ENCODE data around the gene WFDC2. TPM values are rescaled to one million over a fixed set of nuclear protein-coding genes. Genes with fewer than 3 reads are reported as not detected.

WFDC2 gene
- total and polyA plus RNA-seq, 2 of the 8 experiments (the other 6 are each of a cell fraction or from before 2014, with no cell fraction given): 77.9 to 137 TPM

DNA sequence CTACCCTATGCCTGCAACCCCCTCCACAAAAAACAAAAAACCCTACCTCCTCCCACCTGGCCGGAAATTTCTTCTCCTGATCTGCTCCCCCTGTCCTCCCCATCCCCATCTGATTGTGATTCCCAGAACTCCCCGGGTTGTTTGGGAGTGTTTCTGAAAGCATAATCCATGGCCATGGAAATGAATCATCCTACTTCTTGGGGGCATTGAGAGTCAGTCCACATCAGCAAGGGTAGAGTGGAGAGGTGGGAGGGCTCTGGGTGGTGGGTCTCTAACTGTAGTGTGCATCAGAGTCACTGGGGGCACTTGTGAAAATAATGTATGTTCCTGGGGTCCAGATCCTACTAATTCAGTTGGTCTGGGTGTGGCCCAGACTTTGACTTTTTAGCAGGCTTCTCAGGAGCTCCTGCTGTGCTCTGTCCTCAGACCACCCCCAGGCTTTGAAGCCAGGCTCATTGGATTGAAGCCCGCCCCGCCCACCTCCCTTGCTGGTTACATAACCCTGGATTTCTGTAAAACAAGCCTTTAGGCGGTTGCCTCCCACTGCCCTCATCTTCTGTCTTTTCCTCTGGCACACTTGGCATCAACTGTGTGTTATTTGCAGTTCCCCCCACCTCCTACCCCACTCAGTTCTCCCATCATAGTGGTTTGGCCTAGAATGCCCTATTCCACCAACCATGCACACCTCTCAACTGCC lies 43.1 kb upstream of the WFDC2 start:
- H4K20me1 ChIP-seq (replicated peaks in 1 of 2; ENCODE audit: control insufficient read depth in 1 of 2, insufficient read depth in 2 of 2, low read length in 2 of 2): peaks cover 2 to 3% of the 10 kb centered on the region in 2 experiments
- H4K8ac ChIP-seq (ENCODE audit: extremely low read depth, insufficient read depth, low read length): no peak overlapping the region
- H2BK120ac ChIP-seq (replicated peaks; ENCODE audit: low read depth, low read length): no peak overlapping the region
- no peak overlapping the region for H2AFZ ChIP-seq (ENCODE audit: low read length)
- no peaks in the 10 kb centered on the region for H3K79me2 ChIP-seq (ENCODE audit: control insufficient read depth in 1 of 2, insufficient read depth in 2 of 2, low read length in 2 of 2)
- no peaks in the 10 kb centered on the region for H3K4me1 ChIP-seq (replicated peaks in 1 of 4; ENCODE audit: control insufficient read depth in 3 of 4, insufficient read depth in 4 of 4, low read length in 3 of 4)
- H2BK5ac ChIP-seq (ENCODE audit: low read depth, low read length): no peak overlapping the region
- FAIRE-seq (no peak), DNase-seq (ENCODE audit: low read depth in 1 of 2, low spot score in 2 of 2) (no peak)
- no peak overlapping the region for H3K27ac ChIP-seq (ENCODE audit: low read depth, low read length)
- no peak overlapping the region for H2BK12ac ChIP-seq (ENCODE audit: low read depth, low read length)
- no peak overlapping the region for H2BK20ac ChIP-seq (ENCODE audit: low read length)
- H3K9me3 ChIP-seq (ENCODE audit: insufficient read depth in 2 of 2, low read depth in 1 of 2, low read length in 1 of 2): no peaks in the 10 kb centered on the region
- H3K23ac ChIP-seq (ENCODE audit: insufficient read length): no peak overlapping the region
- no peak overlapping the region for H2AK5ac ChIP-seq (ENCODE audit: low read depth, low read length)
- H3K56ac ChIP-seq (replicated peaks; ENCODE audit: insufficient read length, low read depth, low read length): no peak overlapping the region
- no peak overlapping the region for H3K14ac ChIP-seq (ENCODE audit: insufficient read length)
- H3K79me1 ChIP-seq (ENCODE audit: low read depth, low read length): no peaks in the 10 kb centered on the region
- CTCF ChIA-PET (ENCODE audit: partially characterized antibody): interaction anchor here (0.7 to 2.6 kb wide), 10 partner anchors 10 to 108 kb away, joined by 3 to 17 read pairs (median 6); partner anchors contain the start of genes PIGT and SYS1
- H3K4me3 ChIP-seq (ENCODE audit: extremely low read depth in 1 of 4, insufficient read depth in 2 of 4, low read depth in 3 of 4, low read length in 4 of 4): no peak overlapping the region
- no peak overlapping the region; a peak in 1 of 7 replicates for H3K9ac ChIP-seq (replicated peaks in 1 of 4; ENCODE audit: extremely low read depth in 1 of 4, low read depth in 3 of 4, low read length in 3 of 4)
- H3K18ac ChIP-seq (ENCODE audit: extremely low read depth, low read length): no peak overlapping the region
- no peaks in the 10 kb centered on the region for H3K27me3 ChIP-seq (replicated peaks in 1 of 4; ENCODE audit: control insufficient read depth in 3 of 4, extremely low read depth in 1 of 4, insufficient read depth in 3 of 4, low read length in 3 of 4)
- POLR2A ChIA-PET (ENCODE audit: partially characterized antibody): interaction anchor here (0.6 to 2.5 kb wide), 6 partner anchors 9 to 20 kb away, joined by 3 to 6 read pairs (median 4); partner anchors contain the start of gene PIGT
- no peak overlapping the region for H3K4me2 ChIP-seq (ENCODE audit: insufficient read depth in 1 of 2, low read depth in 2 of 2, low read length in 2 of 2)
- no peak overlapping the region for H4K91ac ChIP-seq (replicated peaks; ENCODE audit: insufficient read length, low read length)
- H2BK15ac ChIP-seq (ENCODE audit: low read length): no peak overlapping the region
- WGBS, 2 experiments (ENCODE audit: extremely low coverage in 1 of 2, insufficient coverage in 1 of 2, insufficient read length in 1 of 2, insufficient replicate concordance in 2 of 2, low coverage in 1 of 2, low lambda C conversion rate in 2 of 2, missing lambda C conversion rate in 1 of 2): 92% methylated on average over 5 of the region's 5 CpGs; no CpG with 5 or more reads in 1 of the 2 experiments
- no peak overlapping the region for H3K4ac ChIP-seq (replicated peaks; ENCODE audit: insufficient read length, low read depth, low read length)
- peaks cover 5 to 23% (median 10%) of the 10 kb centered on the region in 4 experiments; a peak in 7 of 8 replicates for H3K36me3 ChIP-seq (ENCODE audit: control insufficient read depth in 2 of 4, insufficient read depth in 4 of 4, low read length in 3 of 4)
- no peaks in the 10 kb centered on the region; the same call in 1 of the 2 replicates for H3K23me2 ChIP-seq (ENCODE audit: low read depth, low read length)
- H4K5ac ChIP-seq (ENCODE audit: insufficient read length, low read depth, low read length): no peak overlapping the region
- TF ChIP-seq BRCA1 (IDR thresholded peaks at IDR 0.05; ENCODE audit: low read depth, low read length) (no peak), JUN (IDR thresholded peaks at IDR 0.05; ENCODE audit: low read depth, low read length) (no peak), SP2 (IDR thresholded peaks at IDR 0.05; ENCODE audit: low read length) (no peak), SRF (IDR thresholded peaks at IDR 0.05; ENCODE audit: low read depth, low read length) (no peak), NRF1 (IDR thresholded peaks at IDR 0.05; ENCODE audit: low read depth, low read length) (no peak), NANOG (IDR thresholded peaks at IDR 0.05; ENCODE audit: insufficient read depth, low read depth, low read length, poor library complexity, severe bottlenecking) (no peak), EGR1 (IDR thresholded peaks at IDR 0.05; ENCODE audit: borderline replicate concordance, low read depth, low read length) (no peak), TEAD4 (IDR thresholded peaks at IDR 0.05; ENCODE audit: low read depth, low read length) (no peak), TAF7 (optimal IDR thresholded peaks at IDR 0.05; ENCODE audit: borderline replicate concordance, low read depth, low read length) (no peak), SIN3A (conservative IDR thresholded peaks at IDR 0.05 in 1 of 2, IDR thresholded peaks at IDR 0.05 in 1 of 2; ENCODE audit: low read depth in 1 of 2, low read length in 2 of 2) (no peak), RNF2 (IDR thresholded peaks at IDR 0.05; ENCODE audit: borderline replicate concordance, low read depth, low read length, missing control alignments, poor library complexity, severe bottlenecking) (no peak), BACH1 (IDR thresholded peaks at IDR 0.05; ENCODE audit: low read length) (no peak)

Measured in H1 (cell line).